GM20000 (cell line): ENCODE data around the gene ZBTB39.

Source experiments
- DNase-seq: peaks from one replicate; pipeline ENCODE4 v3.0.0; 2012; ENCODE audit warnings: low spot score
- TF ChIP-seq, protein P1 (sequence below): IDR thresholded peaks from 2 replicates; pipeline ENCODE4 v1.5.1; 2012; ENCODE audit warnings: mild to moderate bottlenecking, control low read depth; ENCODE audit errors: extremely low read depth, missing control alignments

Gene ZBTB39

DNA sequence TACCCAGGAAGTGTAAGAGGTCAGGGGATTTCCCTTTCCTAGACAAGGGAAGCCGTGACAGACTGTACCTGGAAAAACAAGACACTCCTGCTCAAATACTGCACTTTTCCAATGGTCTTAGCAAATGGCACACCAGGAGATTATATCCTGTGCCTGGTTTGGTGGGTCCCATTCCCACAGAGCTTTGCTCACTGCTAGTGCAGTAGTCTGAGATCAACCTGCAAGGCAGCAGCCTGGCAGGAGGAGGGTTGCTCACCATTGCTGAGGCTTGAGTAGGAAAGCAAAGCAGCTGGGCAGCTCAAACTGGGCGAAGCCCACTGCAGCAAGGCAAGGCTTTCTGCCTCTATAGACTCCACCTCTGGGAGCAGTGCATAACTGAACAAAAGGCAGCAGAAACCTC, 47.9 kb downstream of the ZBTB39 start:
- TF ChIP-seq, protein P1, sequence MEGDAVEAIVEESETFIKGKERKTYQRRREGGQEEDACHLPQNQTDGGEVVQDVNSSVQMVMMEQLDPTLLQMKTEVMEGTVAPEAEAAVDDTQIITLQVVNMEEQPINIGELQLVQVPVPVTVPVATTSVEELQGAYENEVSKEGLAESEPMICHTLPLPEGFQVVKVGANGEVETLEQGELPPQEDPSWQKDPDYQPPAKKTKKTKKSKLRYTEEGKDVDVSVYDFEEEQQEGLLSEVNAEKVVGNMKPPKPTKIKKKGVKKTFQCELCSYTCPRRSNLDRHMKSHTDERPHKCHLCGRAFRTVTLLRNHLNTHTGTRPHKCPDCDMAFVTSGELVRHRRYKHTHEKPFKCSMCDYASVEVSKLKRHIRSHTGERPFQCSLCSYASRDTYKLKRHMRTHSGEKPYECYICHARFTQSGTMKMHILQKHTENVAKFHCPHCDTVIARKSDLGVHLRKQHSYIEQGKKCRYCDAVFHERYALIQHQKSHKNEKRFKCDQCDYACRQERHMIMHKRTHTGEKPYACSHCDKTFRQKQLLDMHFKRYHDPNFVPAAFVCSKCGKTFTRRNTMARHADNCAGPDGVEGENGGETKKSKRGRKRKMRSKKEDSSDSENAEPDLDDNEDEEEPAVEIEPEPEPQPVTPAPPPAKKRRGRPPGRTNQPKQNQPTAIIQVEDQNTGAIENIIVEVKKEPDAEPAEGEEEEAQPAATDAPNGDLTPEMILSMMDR, result no peak
- no peak for DNase-seq

GRCh38 chr12:56957229-56958052, 48.9 kb downstream of the ZBTB39 start, which contains the start of gene RDH16:
RDH16 (minus strand) TSS chr12:56957608; CDS start chr12:56957462, 146 bp downstream.
- peak; percentile 2 for DNase-seq
- TF ChIP-seq, protein P1, result no peak

DNA sequence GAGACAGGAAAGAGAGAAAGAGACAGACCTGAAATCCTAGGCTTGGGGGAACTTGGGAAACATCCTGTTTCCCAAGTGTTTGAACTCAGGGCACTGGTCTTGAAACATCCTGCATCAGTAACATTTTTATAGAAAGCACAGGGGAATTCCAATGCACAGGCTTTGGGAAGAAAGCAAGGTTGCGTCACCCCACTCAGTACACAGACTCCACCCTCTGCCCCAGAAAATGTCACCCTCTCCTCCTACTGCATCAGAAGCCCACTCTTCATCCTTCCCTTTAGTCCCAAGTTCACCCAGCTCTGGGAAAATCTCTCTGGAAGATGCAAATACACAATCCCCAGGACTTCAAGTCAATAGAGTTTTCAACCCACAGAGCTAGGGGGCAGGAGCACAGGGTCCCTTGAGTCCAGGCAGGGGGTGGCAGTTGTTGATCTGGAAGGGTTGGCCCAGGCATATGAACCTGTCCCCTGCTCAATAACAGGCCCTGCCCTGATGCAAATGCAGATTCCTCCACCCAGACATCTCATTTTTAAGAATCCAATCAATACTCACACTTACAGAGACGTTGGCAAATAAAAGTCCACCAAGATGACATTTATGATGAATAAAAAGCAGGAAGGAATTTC, 50.6 kb downstream of the ZBTB39 start:
- DNase-seq, result peak; percentile 7
- TF ChIP-seq, protein P1, result no peak

GRCh38 chr12:56954958-56955355, 51.4 kb downstream of the ZBTB39 start:
- TF ChIP-seq, protein P1, result no peak
- DNase-seq, result peak; percentile 2

DNA sequence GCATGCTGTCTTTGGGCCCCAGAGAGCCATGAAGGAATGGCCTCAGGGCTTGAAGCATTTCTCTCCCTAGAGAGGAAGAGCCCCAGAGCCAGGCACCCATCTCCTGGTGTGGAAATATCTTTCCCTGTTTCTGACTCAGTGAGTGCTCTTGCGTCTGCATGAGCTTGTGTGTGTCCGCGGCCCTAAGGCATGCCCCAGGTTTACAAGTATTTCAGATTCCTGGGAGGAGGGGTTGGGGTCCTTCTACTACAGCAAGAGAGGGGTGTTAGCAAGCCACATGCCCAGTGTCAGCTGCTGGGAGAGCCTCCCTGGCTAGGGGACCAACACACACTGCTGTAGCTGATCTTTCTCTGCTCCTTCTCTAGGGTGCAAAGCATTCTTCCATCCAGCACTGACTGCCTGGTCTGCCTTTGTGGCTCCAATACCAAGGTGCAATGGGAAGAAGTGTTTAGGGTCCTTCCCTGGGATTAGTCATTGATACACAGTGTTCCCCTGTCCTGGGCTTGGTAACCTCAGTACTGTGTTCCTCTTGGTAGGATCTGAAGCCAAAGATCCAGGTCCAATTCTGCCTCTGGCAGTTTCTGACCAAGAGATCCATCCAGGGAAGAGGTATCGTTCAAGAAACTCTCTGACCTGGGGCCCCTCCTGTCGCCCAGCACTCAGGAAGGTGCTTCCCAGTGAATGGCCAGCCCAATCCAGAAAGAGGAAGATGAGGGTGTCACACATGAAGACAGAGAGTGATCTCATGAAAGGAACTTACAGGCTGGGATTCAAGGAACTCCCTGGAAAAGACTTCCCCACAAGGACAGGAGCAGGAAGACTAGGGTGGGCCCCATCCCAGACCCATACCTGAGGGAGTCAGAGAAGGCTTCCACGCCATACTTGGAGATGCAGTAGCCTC, 52.0 kb downstream of the ZBTB39 start:
- TF ChIP-seq, protein P1, result no peak
- no peak for DNase-seq

DNA sequence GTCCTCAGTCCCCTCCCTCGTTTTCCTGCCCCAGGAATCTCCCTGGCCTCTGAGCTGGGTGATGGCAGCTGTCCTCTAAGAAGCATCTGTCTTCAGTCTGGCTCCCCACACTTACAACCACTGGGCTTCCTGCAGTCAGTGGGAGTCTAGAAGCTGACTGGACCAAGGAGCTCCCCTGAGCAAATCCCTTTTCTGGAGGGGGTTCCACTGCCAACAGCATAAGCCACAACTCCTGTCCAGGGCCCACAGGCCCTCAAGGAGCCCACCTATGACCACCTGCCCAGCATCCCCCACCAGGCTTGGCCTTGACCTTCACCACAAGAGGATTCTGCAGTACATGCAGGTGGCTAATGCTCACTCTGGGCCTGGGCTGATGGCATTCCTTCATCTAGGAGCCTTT, 53.0 kb downstream of the ZBTB39 start:
- DNase-seq, result no peak
- TF ChIP-seq, protein P1, result no peak
